PFSK-1 (cell line): Measurements from ENCODE around the gene ELMO1.

Experiments used
- FOXP2 ChIP-seq: optimal IDR thresholded peaks from 2 replicates; pipeline ENCODE3; 2011; ENCODE audit warnings: borderline replicate concordance, control low read depth, inconsistent platforms; ENCODE audit not compliant: insufficient read depth; ENCODE audit errors: extremely low read length, extremely low read depth
- POLR2AphosphoS5 ChIP-seq: IDR thresholded peaks from 2 replicates; pipeline ENCODE4 v1.6.1; 2012; ENCODE audit warnings: low read depth, mild to moderate bottlenecking, control low read depth, low read length, moderate library complexity
- REST ChIP-seq, 2 experiments: IDR thresholded peaks; 2 replicates each; pipeline versions ENCODE4 v1.6.1 to v1.8.0; 2011 to 2012; ENCODE audit warnings: low read depth in 2 of 2, low read length in 2 of 2, control low read depth in 1 of 2, inconsistent platforms in 1 of 2, mild to moderate bottlenecking in 1 of 2, moderate library complexity in 1 of 2; ENCODE audit not compliant: insufficient read depth in 1 of 2
- SIN3A ChIP-seq: IDR thresholded peaks from 2 replicates; pipeline ENCODE4 v1.6.1; 2012; ENCODE audit warnings: mild to moderate bottlenecking, low read length, moderate library complexity, borderline replicate concordance; ENCODE audit not compliant: insufficient read depth
- TAF1 ChIP-seq: IDR thresholded peaks from 2 replicates; pipeline ENCODE4 v1.6.1; 2012; ENCODE audit warnings: low read length, control low read depth, borderline replicate concordance; ENCODE audit not compliant: insufficient read depth

Gene ELMO1

DNA sequence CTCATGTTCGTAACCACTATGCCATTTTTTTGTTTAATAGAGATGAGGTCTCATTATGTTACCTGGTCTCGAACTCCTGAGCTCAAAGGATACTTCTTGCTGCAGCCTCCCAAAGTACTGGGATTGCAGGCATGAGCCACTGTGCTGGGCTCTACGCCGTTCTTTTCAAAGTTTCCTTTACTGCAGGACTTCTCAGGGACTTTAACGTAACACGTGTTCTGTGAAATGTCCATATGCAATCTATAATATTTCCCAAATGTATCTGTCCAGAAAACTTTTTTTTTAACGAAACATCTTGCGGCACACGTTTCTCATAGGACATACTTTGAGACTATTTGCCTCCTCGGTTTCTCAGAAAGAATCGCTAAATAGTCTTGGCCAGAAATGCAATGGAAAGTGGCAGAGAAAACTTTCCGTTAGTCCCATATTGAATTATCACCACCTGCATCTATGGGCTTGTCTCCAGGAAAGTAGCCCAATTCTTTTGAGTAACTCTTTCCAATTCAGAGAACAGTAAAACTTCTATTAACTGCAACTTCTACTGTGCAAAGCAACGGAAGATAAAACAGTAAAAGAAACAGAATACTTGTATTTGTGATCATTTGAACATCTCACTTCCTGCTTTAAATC, 96.3 kb downstream of the ELMO1 start:
- TF ChIP-seq POLR2AphosphoS5 (no peak), REST (IDR thresholded peaks at IDR 0.05; ENCODE audit: insufficient read depth in 1 of 2, low read depth in 2 of 2, low read length in 2 of 2) (no peak), SIN3A (no peak), TAF1 (no peak), FOXP2 (no peak)

GRCh38 chr7:37351716-37352115, 96.9 kb downstream of the ELMO1 start:
- no peak for TF ChIP-seq TAF1
- TF ChIP-seq REST (IDR thresholded peaks at IDR 0.05; ENCODE audit: insufficient read depth in 1 of 2, low read depth in 2 of 2, low read length in 2 of 2) = no peak
- no peak for TF ChIP-seq POLR2AphosphoS5
- no peak for TF ChIP-seq SIN3A
- TF ChIP-seq FOXP2 = no peak

DNA sequence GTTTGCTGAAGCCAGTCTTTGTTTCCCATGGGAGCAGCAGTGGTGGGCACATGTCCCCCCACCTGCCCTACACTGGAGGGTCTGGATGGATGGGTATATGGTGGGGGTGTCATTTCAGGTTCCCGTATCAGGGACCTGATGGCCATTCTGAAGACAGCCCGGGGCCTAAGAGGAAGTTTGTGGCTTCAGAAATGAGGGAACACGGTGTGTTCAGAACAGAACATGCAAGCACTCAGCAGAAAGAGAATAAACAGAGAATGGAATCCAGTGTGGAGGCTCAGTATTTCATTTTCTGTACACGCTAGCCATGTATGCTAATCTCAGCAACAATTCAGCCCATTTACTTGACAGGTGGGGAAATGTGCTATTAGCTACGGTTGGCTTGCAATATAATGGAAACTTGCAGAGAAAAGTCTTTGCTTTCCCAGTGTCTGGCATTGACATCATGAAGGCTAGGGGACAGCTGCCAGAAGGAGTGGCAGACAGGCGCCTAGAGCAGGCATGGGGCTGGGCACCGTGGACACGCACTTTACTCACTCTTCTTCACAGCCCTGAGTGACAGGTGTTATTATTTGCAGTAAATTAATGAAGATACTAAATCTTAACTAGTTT, 98.6 kb downstream of the ELMO1 start:
- TF ChIP-seq REST (IDR thresholded peaks at IDR 0.05; ENCODE audit: insufficient read depth in 1 of 2, low read depth in 2 of 2, low read length in 2 of 2) (no peak), FOXP2 (no peak), POLR2AphosphoS5 (no peak), TAF1 (no peak), SIN3A (no peak)

- TF ChIP-seq POLR2AphosphoS5 (no peak), TAF1 (no peak), SIN3A (no peak), REST (IDR thresholded peaks at IDR 0.05; ENCODE audit: insufficient read depth in 1 of 2, low read depth in 2 of 2, low read length in 2 of 2) (no peak)
These were observed 99.7 kb downstream of the ELMO1 start for GRCh38 chr7:37348982-37349381.
